Psoas muscle (tissue), 8 donors: ENCODE data around the gene FBXO10. TPM values are rescaled to one million over a fixed set of nuclear protein-coding genes. Genes with fewer than 3 reads are reported as not detected.
A peak's percentile ranks its signal among the peaks of the same experiment; 100 is the strongest.

ENCODE experiments used
- ATAC-seq, 4 donors: fragments of 200-7000 bp; cut with Tn5 transposase; one replicate each; pipeline ENCODE4 v1.9.1; 2020; ENCODE audit warnings: moderate library complexity in 3 of 4, mild to moderate bottlenecking in 2 of 4
- DNase-seq, 2 donors: peaks; one replicate each; pipeline ENCODE4 v3.0.0-alpha.2; 2020
- H3K27ac ChIP-seq: fragments of 200-600 bp; one replicate; pipeline ENCODE4 v1.8.0; 2022
- H3K27me3 ChIP-seq, 3 donors: fragments of 200-600 bp in 1 of 3; one replicate each; pipeline versions ENCODE4 v1.6.1 to v1.8.0; 2013 to 2022; ENCODE audit warnings: low read length in 2 of 3, mild to moderate bottlenecking in 2 of 3, moderate library complexity in 1 of 3; ENCODE audit not compliant: insufficient read depth in 3 of 3
- H3K36me3 ChIP-seq, 2 donors: fragments of 200-600 bp in 1 of 2; one replicate each; pipeline versions ENCODE4 v1.6.1 to v1.8.0; 2013 to 2022; ENCODE audit warnings: low read depth in 1 of 2, mild to moderate bottlenecking in 1 of 2, moderate library complexity in 1 of 2; ENCODE audit not compliant: insufficient read depth in 1 of 2
- H3K4me1 ChIP-seq: fragments of 200-600 bp; one replicate; pipeline ENCODE4 v1.8.0; 2022
- H3K4me3 ChIP-seq: fragments of 200-600 bp; one replicate; pipeline ENCODE4 v1.8.0; 2022; ENCODE audit warnings: mild to moderate bottlenecking
- H3K9me3 ChIP-seq: fragments of 200-600 bp; one replicate; pipeline ENCODE4 v1.8.0; 2022
- WGBS, 3 donors: extraction: QIAGEN DNeasy Blood & Tissue Kit; methylation state at CpG; one replicate each; pipeline versions ENCODE4 v1.1.6 to v1.1.7; 2013; 5-methylcytosine and 5-hydroxymethylcytosine counted together
- intact Hi-C, 2 donors: fragments of 100-400 bp; cut with DNase I; formaldehyde crosslinking; loops; one replicate each; pipeline versions ENCODE4 v1.11.0 to v1.14.2; 2022
- long read RNA-seq, 2 donors: library from polyadenylated mRNA; unstranded; transcript quantifications; one replicate each; pipeline ENCODE4 v2.0.0, GENCODE V29; 2021
- polyA plus RNA-seq, 3 donors: library from polyadenylated mRNA; stranded (reverse); fragments of 200-250 nt; gene quantifications; one replicate each; pipeline ENCODE4 v1.2.3, GENCODE V29; 2013
- total RNA-seq, 4 donors: library from RNA; stranded (reverse); fragmentation: NEBNext Ultra II Directional in 2 of 4; extraction: Animal tissue kit (Norgen Biotek cat#: 25700) in 2 of 4; gene quantifications; one replicate each; pipeline versions ENCODE4 v1.2.1 to v1.2.4, GENCODE V29; 2021 to 2023
- TF ChIP-seq, protein P1 (sequence below): fragments of 200-600 bp; IDR thresholded peaks from one replicate; pipeline ENCODE4 v1.8.0; 2022; ENCODE audit warnings: antibody characterized with exemption
- donor health status: healthy with polysubstance abuse.
- donor health status: DM: no; HTN: no; CAD: no; lungs with moderate emphysema.
- donor health status: Bipolar disorder and iron deficiency.
- donor health status: healthy.
- donor health status: DM: yes; HTN: yes; CAD: no.
- donor health status: DM: no; HTN: no; CAD: no.
- donor health status: DM: no; HTN: no; CAD: no.
- donor health status: DM: yes; HTN: yes; CAD: no.

FBXO10 gene, protein sequence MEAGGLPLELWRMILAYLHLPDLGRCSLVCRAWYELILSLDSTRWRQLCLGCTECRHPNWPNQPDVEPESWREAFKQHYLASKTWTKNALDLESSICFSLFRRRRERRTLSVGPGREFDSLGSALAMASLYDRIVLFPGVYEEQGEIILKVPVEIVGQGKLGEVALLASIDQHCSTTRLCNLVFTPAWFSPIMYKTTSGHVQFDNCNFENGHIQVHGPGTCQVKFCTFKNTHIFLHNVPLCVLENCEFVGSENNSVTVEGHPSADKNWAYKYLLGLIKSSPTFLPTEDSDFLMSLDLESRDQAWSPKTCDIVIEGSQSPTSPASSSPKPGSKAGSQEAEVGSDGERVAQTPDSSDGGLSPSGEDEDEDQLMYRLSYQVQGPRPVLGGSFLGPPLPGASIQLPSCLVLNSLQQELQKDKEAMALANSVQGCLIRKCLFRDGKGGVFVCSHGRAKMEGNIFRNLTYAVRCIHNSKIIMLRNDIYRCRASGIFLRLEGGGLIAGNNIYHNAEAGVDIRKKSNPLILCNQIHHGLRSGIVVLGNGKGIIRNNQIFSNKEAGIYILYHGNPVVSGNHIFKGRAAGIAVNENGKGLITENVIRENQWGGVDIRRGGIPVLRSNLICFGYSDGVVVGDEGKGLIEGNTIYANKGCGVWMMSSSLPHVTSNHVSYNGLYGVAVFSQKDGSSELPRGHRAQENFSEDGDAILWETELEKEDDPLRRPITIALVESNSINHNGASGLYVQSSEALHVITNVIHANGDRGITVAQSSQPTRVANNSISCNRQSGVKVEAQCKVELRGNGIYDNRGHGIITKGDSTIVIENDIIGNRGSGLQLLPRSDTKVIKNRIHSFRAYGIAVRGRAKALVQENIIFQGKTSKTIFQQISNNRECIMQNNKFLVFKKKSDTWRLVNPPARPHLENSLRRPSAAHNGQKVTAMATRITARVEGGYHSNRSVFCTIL
- 10 to 100 TPM; 31.3 to 90.4 (median 43.0) TPM for total RNA-seq
- 10 to 100 TPM; 12.1 to 32.5 (median 27.3) TPM for polyA plus RNA-seq
- long read RNA-seq, donor 1, full-length matches to known transcripts = 9 of 24 reads
- long read RNA-seq, donor 1, partial matches to known transcripts = 3 of 24 reads
- long read RNA-seq, donor 1, other reads (novel, unspliced or antisense) = 12 of 24 reads
- long read RNA-seq, donor 2, full-length matches to known transcripts = 12 of 38 reads
- long read RNA-seq, donor 2, partial matches to known transcripts = 7 of 38 reads
- long read RNA-seq, donor 2, other reads (novel, unspliced or antisense) = 19 of 38 reads

DNA sequence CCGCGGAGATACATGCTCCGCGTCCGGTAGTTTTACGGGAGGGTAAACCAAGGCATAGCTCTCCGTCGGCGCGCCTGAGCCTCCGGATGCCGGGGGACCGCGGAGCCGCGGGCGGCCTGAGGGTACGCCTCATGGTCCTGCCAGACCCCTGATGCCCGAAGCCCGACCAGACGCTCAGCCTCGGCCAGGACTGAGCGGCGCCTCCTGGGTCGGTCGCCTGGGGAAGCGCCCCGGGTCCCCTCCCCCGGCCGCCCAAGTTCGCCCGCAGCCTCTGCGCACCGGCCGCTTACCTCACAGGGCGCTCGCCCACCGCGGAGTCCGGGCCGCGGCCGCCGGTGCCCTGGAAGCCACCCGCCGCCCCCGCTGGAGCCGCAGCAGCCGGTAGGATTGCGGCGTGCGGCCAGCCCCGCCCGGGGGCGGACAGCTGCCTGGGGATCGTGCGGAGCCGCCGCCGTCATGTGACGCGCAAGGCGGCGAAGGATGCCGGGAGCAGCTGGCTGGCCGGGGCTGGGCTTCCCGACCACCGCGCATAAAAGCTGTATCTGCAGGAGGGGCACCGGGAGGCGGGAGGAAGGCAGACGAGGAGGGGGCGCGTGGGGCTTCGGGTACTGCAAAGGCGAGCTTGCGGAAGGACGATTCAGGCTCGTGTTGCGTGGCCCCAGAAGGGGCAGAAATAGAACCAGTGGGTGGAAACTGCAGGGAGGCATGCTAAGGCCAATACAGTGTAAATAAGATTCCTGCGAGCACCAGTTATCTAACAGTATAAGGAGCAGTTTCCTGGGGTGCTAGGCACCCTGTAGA lies at the start of gene FBXO10:
TSS of gene FBXO10 (minus strand) at position 460 of the 801 bp plus-strand sequence. CDS start 34,612 bp downstream, outside the sequence.
- H3K36me3 ChIP-seq = no peaks in the 10 kb centered on the region
- peak within 1 kb of the TSS; percentile 98 for H3K27ac ChIP-seq
- H3K4me3 ChIP-seq = peak within 1 kb of the TSS; percentile 90
- H3K27me3 ChIP-seq = no peaks in the 10 kb centered on the region
- H3K4me1 ChIP-seq = peaks cover 39% of the 10 kb centered on the region
- TF ChIP-seq, protein P1, sequence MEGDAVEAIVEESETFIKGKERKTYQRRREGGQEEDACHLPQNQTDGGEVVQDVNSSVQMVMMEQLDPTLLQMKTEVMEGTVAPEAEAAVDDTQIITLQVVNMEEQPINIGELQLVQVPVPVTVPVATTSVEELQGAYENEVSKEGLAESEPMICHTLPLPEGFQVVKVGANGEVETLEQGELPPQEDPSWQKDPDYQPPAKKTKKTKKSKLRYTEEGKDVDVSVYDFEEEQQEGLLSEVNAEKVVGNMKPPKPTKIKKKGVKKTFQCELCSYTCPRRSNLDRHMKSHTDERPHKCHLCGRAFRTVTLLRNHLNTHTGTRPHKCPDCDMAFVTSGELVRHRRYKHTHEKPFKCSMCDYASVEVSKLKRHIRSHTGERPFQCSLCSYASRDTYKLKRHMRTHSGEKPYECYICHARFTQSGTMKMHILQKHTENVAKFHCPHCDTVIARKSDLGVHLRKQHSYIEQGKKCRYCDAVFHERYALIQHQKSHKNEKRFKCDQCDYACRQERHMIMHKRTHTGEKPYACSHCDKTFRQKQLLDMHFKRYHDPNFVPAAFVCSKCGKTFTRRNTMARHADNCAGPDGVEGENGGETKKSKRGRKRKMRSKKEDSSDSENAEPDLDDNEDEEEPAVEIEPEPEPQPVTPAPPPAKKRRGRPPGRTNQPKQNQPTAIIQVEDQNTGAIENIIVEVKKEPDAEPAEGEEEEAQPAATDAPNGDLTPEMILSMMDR = no peak
- intact Hi-C loops = loop anchor here (2.0 to 10.0 kb wide), 3 partner anchors 17 to 151 kb away; partner anchors contain the start of genes GRHPR (in 1 of the 2), POLR1E (in 1 of the 2) and TOMM5 (in 1 of the 2)
- 1% methylated on average over 70 to 81 of the region's 81 CpGs for WGBS, 3 donors
- peak; percentile 89 for ATAC-seq
- DNase-seq = peak; percentile 85 to 87
- no peaks in the 10 kb centered on the region for H3K9me3 ChIP-seq

DNA sequence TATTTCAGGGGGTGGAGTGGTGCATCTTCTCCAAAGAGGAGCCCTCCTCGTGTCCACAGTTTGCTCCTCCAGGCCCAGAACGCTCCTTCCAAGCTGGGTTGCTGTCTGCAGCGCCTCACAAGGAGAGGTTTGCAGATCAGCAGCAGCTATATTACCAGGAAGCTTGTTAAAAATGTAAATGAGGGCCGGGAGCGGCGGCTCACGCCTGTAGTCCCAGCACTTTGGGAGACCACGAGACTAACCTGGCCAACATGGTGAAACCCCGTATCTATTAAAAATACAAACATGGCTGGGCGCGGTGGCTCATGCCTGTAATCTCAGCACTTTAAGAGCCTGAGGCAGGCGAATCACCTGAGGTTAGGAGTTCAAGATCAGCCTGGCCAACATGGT lies 49.6 kb upstream of the FBXO10 start:
- TF ChIP-seq, protein P1 = no peak
- intact Hi-C loops = loop anchor here in 1 of 2 donors (10.0 kb wide), 1 partner anchor 109 kb away; no protein-coding TSS in a partner anchor
- no peak for ATAC-seq
- Histone ChIP-seq H3K4me1 (no peaks in the 10 kb centered on the region), H3K4me3 (no peak overlapping the region), H3K36me3 (no peaks in the 10 kb centered on the region), H3K27me3 (no peaks in the 10 kb centered on the region), H3K27ac (no peak overlapping the region), H3K9me3 (no peaks in the 10 kb centered on the region)
- WGBS, 3 donors = 87 to 92% (median 87%) methylated on average over 12 of the region's 12 CpGs
- DNase-seq = no peak

DNA sequence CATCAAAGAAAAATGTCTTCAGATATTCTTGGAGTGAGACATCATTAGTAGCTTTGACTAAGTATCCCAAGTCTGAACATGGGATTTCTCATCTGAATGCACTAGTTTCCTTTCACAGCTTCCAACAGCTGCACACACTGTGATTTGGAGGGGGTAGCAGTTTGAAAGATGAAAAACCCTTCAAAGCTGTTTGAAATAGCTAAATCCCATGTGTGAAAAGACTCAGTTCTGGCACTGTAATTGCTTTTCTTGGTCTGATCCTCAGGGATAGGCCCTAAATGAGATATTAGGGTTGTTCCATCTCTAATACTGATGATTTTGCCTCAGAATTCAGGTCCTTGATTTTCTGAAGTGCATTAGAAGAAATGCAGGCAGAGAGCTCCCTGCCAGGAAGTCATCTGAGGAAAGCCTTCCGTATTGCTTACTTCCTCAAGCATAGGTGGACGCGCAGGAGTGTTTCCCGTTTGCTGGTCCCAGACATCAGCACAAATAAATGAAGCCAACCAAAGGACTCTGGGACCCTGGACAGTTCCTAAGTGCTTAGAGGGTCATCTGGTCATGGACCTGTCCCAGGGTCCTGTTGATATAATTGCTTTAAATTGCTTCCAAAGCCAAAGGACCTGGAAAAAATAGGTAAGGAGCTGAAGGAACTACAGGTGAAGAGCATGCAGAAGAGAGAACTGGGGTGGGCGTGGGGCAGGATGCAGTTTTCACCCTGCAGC lies 49.0 kb upstream of the FBXO10 start:
- intact Hi-C loops = loop anchor here in 1 of 2 donors (10.0 kb wide), 1 partner anchor 110 kb away; no protein-coding TSS in a partner anchor
- TF ChIP-seq, protein P1 = no peak
- Histone ChIP-seq H3K4me3 (no peak overlapping the region), H3K27ac (no peak overlapping the region), H3K9me3 (no peaks in the 10 kb centered on the region), H3K36me3 (no peaks in the 10 kb centered on the region), H3K4me1 (no peaks in the 10 kb centered on the region), H3K27me3 (no peaks in the 10 kb centered on the region)
- ATAC-seq = no peak
- DNase-seq = no peak
- WGBS, 3 donors = 73 to 77% (median 76%) methylated on average over 5 of the region's 5 CpGs
